CD4-positive, alpha-beta T cell treated with Interleukin-10 for 1 hour (primary cell): ENCODE measurements around the gene TAGAP.
"Not testable (repeated sequence)": the region's sequence is repeated elsewhere in the genome, so short reads cannot be mapped to it uniquely, and the experiment has no call there.

Experiments
- DNase-seq: peaks from one replicate; pipeline ENCODE4 v3.0.0-alpha.2; 2020

The TAGAP gene

DNA sequence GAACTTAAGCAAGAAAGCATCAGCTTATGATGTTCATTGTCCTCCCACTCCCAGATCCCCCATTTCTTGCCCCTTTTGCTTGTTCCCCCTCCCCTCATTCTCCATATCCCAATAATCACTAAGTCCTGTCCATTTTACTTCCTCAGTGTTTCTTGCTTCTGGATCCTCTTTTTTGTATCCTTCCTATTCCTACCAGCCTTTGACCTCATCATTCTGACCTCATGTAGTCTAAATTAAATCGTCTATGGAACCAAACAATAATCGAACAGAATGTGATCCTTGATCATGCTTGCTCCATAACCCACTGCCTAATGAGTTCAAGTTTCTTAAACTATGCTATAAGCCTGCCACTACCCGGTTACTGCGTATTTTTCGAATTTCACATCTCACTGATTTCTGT, 39.4 kb downstream of the TAGAP start:
- DNase-seq, result no peak

DNA sequence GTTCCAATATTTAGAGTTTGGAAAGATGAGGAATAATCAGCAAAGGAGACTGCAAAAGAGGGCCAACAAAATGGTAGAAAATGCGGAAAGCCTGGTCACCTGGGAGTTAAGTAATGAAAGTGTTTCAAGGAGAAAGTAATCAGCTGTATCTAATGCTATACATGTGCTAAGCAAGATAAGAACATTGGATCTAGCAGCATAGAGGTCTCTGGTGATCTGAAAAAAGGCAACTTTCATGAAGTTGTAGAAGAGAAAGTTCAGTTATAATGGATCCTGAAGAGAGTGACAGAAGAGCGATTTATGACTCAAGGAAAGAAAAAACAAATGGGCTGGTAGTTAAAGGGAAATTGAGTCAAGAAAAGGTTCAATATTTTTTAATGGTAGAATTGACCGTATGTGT, 40.2 kb downstream of the TAGAP start:
- no peak for DNase-seq

DNA sequence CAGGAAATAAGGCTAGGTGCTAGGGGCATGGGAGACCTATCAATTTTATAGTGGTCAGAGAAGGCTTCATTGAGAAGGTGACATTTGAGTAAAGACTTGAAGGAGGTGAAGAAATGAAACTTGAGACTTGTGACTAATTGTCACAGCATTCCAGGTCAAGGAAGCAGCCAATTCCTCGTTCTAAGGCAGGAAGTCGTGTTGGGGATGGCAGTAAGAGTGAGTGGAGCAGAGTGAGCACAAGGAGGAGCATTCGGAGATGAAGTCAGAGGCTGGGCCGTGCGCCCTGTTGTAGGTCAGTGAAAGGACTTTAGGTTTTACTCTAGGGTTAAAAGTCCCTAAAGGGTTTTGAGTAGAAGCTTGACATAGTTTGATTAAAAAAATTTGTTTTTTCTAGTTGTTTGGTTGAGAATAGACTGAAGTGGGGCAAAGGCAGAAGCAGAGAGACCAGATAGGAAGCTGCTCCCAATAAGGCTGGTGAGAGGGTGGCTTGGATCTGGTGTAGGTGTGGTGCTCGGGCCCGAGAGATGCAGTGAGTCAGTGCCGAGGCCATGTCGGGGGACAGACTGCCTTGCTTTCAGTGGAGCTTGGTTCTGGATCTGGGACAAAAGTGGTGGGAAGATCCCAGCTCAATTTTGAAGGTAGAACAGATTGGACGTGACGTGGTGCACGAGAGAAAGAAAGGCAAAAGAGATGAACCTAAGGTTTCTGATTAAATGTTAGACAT, 42.2 kb downstream of the TAGAP start:
- DNase-seq, result no peak

DNA sequence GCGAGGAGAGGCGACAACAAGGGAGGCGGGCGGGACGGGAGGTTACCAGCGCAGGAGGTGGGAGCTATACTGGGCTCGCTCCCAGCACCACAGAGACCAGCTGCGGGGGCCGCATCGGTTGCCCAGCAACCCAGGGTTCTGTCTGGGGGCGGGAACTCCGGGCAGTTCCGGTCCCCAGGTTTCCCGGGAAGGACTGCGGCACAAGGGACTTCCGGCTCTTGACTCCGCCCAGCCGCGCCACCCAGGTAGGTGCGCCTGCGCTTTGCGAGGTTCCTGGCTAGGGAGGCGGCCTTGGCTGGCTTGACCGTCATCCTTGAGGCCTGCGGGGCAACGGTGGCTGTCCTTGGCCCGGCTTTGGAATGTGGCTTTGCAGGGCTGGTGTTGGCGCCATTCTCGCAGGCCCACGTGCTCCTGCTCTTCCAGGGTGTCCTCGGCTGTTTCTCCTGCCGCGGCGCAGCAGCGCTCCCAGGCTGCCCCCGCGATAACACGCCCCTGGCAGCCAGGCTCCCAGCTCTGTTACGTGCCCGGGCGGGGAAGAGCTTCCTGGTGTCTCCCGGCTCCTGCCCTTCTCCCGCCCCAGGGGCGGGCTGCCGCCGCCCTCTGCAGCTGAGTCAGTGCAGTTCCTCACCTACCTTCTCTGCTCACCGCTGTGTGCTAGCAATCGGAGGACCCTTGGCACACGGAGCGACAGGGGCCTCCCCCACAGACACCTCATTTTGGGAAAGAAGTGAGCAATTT, 45.0 kb downstream of the TAGAP start, which contains the start of gene RSPH3:
Gene RSPH3, minus strand, starts transcription at position 537 of the 738 bp plus-strand sequence. CDS start 652 bp downstream, outside the sequence.
- DNase-seq, result peak; percentile 92

DNA sequence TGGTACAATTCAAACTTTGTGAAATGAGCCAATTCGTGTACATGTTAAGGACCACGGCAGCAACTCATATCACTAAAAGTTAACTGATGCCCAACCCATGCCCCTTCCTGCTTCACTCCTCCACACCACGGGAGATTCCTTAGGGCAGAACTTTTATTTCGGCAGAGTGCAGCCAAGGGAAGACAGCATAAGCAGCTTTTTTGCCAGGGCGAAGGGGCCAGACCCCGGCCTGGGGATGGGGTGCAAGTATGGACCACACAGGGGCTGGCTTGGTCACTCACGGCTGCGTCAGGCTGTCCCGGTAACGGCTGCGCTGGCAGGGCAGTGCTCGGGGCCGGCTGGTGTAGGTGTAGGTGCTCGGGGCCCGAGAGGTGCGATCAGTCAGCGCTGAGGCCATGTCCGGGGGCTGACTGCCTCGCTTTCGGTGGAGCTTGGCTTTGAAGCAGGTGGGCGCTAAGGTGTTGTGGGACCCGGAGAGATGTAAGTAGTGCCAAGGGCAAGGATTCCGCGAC, 45.6 kb downstream of the TAGAP start:
- DNase-seq, result no peak

DNA sequence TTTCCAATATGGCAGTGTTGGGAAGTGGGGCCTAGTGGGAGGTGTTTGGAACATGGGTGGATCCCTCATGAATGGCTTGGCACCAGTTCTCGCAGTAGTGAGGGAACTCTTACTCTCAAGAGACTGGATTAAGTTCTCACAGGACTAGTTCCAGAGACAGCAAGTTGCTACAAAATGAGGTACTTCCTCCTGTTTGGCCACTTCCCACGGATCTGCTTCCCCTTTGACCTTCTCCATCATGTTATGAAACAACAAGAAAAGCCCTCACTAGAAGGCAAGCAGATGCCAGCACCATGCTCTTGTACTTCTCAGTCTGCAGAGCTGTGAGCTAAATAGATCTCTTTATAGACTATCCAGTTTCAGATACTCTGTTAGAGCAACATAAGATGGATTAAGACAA, 47.9 kb downstream of the TAGAP start:
- DNase-seq, result no peak

DNA sequence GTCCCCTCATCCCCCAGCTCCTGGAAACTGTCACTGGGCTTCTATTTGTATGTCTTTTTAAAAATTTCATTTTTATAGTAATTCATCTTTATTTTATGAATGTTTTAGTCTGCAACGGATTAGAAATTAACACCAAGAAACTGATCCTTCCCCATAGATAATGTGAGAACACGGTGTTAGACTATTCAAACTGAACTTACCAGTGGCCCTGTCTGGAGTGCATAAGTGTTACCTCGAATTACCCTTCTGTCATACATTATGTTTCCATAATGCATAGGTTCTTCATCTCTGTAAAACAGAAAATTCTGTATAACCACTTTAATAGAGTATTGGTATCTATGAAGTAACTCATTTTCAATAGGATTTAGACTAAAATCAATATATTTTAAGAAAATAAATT, 51.2 kb downstream of the TAGAP start:
- DNase-seq, result no peak

DNA sequence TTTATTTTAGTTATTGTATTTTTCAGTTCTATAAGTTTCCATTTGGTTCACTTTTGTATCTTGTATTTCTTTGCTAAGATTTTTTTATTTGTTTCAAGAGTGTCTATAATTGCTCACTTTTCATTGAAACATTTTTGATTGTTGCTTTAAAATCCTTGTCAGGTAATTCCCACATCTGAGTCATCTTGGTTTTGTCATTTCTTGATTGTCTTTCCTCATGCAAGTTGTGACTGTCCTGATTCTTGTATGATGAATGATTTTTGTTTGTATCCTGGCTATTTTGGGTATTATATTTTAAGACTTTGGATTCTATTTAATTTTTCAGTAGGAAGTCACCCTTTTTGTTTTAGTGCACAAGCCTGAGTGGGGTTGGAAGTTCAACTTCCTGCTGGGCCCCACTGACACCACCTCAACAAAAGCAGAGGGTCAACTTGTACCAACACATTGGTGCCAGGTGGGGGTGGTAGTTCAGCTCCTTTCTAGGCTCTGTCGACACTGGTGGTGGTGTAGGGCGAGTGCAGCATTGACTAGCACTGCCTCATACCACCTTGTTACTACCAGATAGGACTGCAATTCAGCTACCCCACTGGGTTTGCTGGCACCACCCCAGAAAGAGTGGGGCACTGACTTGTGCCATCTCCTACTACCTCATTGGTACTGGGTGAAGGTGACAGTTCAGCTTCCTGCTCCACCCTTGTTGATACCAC, 53.6 kb downstream of the TAGAP start:
- DNase-seq, result no peak

DNA sequence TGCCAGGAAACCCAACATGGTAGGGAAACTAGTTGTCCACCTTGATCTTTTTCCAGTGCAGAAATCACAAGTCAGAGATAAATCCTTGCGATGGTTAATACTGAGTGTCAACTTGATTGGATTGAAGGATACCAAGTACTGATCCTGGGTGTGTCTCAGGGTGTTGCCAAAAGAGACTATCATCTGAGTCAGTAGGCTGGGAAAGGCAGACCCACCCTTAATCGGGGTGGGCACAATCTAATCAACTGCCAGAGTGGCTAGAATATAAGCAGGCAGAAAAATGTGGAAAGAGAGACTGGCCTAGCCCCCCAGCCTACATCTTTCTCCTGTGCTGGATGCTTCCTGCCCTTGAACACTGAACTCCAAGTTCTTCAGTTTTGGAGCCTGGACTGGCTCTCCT, 55.1 kb downstream of the TAGAP start:
- not testable (repeated sequence) for DNase-seq

DNA sequence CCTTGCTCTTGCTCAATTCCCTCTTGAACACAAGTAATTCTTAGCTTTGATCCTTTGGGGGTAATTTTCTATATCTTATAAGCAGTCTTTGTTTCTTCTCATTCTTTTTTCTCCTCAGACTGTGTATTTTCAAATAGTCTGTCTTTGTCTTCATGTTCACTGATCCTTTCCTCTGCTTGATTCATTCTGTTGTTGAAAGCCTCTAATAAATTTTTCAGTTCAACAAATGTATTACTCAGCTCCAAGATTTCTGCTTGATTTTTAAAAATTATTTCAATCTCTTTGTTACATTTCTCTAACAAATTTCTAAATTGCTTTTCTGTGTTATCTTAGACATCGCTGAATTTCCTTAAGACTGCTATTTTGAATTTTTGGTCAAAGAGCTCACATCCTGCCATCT, 56.3 kb downstream of the TAGAP start:
- DNase-seq, result no peak

DNA sequence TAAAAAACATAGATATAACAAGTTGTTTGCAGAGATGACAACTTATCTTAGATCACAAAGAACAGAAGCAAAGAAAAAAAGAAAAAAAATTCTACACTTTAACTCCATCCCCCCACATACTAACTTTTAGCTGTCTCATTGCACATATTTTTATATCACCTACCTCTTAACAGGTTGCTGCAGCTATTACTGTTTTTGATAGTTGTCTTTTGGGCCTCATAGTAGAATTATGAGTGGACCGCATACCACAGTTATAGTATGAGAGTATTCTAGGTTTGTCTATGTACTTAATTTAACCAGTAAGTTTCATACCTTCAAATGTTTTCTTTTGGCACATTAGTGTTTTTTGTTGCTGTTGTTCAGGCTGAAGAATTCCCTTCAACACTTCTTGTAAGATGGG, 57.1 kb downstream of the TAGAP start:
- no peak for DNase-seq
